HTR-8/SVneo (cell line): ENCODE measurements around the gene CD248.
"Not testable (repeated sequence)": the region's sequence is repeated elsewhere in the genome, so short reads cannot be mapped to it uniquely, and the experiment has no call there.

Source experiments
- DNase-seq: peaks from one replicate; pipeline ENCODE4 v3.0.0; 2011; ENCODE audit warnings: low spot score, mixed read lengths; ENCODE audit not compliant: insufficient read length
- FAIRE-seq: peaks from 2 replicates; lab custom pipeline; 2011; peaks lifted over from hg19 to GRCh38; lab: Jason Lieb, UNC

CD248 gene

DNA sequence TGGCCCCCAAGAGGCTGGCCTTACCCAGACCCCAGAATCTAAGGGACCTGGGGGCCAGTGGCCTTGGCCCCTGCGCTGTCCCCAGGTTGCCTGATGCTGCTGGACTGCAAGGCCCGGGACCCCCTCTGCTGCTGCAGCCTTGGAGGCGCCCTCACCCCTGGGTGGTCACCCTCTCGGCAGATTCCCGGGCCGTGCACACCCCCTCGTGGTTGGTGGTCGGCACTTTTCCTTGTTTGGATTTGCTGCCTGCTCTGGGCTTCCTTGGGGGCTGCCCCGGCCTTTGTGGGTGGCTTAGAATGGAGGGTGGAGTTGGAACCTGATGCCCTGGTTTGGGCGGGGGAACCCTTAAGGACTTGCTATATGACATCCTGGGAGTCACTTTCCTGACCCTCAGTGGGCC lies 14.1 kb upstream of the CD248 start:
- FAIRE-seq = peak; percentile 13

GRCh38 chr11:66329165-66329673 lies 12.4 kb upstream of the CD248 start:
- FAIRE-seq = no peak
- no peak for DNase-seq

More for the DNA sequence above, 14.1 kb upstream of the CD248 start:
- no peak for DNase-seq

GRCh38 chr11:66328302-66329144 lies 11.7 kb upstream of the CD248 start:
- FAIRE-seq (peak; percentile 100), DNase-seq (peak; percentile 94)

- FAIRE-seq = no peak
- no peak for DNase-seq
Measured at GRCh38 chr11:66328031-66328301, 11.1 kb upstream of the CD248 start.

DNA sequence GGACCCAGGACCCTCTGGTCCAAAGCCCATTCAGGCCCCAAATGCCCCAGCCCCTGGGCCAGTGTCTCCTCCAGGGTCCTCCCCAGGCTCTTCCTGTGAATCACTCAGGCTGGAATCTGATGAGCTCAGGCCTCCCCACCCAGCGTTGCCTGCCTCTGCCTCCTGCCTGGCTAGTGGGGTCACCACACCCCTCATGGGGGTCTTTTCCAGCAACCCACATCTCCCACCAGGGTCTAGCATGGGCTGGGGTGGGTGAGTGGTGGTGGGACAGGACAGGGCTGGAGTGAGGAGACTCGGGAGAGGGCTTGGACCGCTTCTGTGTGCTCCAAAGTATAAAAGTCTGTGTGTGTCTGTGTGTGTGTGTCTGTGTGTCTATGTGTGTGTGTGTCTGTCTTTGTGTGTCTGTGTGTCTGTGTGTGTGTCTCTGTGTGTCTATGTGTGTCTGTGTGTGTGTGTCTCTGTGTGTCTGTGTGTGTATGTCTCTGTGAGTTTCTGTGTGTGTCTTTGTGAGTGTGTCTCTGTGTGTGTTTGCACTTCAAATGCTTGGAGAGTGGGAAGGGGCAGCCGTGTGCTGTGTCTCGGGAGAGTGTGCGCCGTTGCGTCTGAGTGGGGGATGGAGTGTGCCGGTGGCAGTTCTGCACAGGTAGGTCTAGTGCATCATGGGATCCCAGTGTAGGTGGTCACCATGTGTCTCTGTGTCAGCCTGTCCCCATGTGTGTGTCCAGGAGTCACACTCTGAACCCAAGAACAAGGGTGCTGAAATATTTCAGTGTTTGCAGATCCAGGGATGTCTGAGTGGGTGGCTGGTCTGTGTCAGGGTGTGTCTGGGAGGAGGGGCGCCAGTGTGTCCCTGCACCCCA lies 10.6 kb upstream of the CD248 start:
- DNase-seq = peak; percentile 75
- no peak for FAIRE-seq

- no peak for DNase-seq
- no peak for FAIRE-seq
Measured at GRCh38 chr11:66326261-66327111, 9.6 kb upstream of the CD248 start.

DNA sequence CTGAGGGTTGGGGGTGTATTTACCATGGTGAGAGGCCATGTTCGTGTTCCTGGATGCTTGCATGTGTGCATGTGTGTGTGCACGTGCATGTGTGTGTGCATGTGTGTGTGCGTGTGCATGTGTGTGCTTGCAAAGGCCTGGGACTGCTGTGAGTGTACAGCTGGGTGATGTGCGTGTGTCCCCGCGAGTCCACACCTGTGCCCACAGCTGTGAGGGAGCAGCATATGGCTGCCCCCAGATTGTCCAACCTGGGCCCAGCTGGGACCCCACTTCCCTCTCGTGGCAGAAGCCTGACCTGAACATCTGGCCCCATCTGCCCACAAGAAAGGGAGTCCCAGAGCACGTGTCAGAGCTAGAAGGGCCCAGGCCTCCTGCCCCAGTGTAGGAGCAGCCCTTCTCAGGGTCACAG lies 8.4 kb upstream of the CD248 start:
- FAIRE-seq (no peak), DNase-seq (no peak)

- DNase-seq = no peak
Measured at GRCh38 chr11:66324664-66325063, 7.8 kb upstream of the CD248 start.

GRCh38 chr11:66323684-66324083 lies 6.8 kb upstream of the CD248 start:
- DNase-seq = no peak
- no peak for FAIRE-seq

More at GRCh38 chr11:66324664-66325063, 7.8 kb upstream of the CD248 start:
- FAIRE-seq = no peak

GRCh38 chr11:66322732-66323427 lies 6.0 kb upstream of the CD248 start:
- no peak for FAIRE-seq
- no peak for DNase-seq

- DNase-seq (no peak), FAIRE-seq (peak; percentile 44)
Measured at GRCh38 chr11:66321606-66322005, 4.8 kb upstream of the CD248 start.

GRCh38 chr11:66320748-66321147 lies 3.9 kb upstream of the CD248 start:
- FAIRE-seq, DNase-seq: not testable (repeated sequence)

GRCh38 chr11:66320289-66320688 lies 3.4 kb upstream of the CD248 start:
- not testable (repeated sequence) for DNase-seq, FAIRE-seq

DNA sequence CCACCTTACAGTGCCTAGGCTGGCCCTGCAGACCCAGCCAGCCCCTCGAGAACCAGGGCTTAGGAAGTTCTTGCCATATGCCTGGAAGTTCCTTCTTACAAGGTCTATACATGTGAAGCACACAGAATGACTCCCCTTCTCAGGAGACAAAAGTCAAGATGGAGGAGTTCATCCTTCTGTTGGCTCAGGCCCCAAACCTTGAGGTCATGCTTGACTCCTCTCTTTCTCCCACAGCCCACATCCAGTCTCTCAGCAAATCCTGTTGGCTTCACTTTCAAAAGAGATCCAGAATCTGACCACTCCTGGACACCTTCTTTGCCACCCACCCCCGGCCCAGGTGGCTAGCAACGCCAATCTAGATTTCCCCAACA lies 1.7 kb upstream of the CD248 start:
- DNase-seq (no peak), FAIRE-seq (no peak)

GRCh38 chr11:66317723-66318599 lies 1.1 kb upstream of the CD248 start:
- DNase-seq (no peak), FAIRE-seq (peak; percentile 97)

DNA sequence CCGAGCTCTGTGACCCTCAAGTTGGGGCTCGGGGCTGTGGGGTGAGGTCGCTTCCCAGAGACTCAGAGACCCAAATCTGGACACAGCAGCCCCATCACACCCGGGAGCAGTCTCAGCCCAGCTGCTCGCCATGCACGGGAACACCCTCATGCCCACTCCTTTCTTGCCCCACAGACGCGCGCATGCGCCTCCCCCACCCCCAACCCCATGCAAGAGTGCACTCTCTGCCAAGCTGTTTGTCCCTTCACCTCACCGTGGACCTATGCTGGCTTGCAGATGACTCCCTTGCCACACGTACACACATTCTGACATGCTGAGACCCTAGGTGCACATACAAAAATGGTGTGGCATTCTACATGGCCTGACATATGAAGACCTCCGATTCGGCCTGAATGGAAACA lies 478 bp upstream of the CD248 start:
- DNase-seq (no peak), FAIRE-seq (peak; percentile 93)

GRCh38 chr11:66315921-66316811 lies 678 bp downstream of the CD248 start:
- peak; percentile 93 for FAIRE-seq
- DNase-seq = no peak

DNA sequence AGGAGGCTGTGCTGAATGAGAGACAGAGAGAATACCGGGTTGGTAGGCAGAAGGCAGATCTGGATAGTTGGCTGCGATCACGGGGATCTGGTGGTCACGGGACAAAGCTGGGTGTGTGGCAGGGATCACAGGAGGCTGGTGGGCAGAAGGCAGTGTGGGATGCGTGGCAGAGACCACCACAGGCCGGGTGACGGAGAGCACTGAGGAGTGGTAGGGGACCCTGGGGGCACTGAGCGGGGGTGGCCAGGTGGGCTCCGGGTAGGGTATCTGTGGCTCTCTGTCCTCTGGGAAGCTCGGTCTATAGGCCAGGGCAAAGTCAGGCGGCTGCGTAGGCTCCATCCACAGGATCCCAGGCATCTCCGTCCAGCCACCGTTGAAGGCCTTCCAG lies 1.4 kb downstream of the CD248 start:
- FAIRE-seq (peak; percentile 80), DNase-seq (no peak)
